ENCODE data around the gene SERPINA3. TPM values are rescaled to one million over a fixed set of nuclear protein-coding genes. Genes with fewer than 3 reads are reported as not detected.
"Not testable (repeated sequence)": the region's sequence is repeated elsewhere in the genome, so short reads cannot be mapped to it uniquely, and the experiment has no call there.

Gene SERPINA3
- total and polyA plus RNA-seq, 2 experiments from 2014 or later, result 0.75 to 1.1 TPM

GRCh38 chr14:94605361-94605760, 6.8 kb upstream of the SERPINA3 start:
- Histone ChIP-seq H3K27ac (no peak overlapping the region), H3F3A (ENCODE audit: insufficient read depth) (peaks cover 17% of the 10 kb centered on the region), H3K9me2 (ENCODE audit: insufficient read depth) (no peaks in the 10 kb centered on the region), H4K20me1 (ENCODE audit: insufficient read depth) (no peaks in the 10 kb centered on the region), H3K27me3 (replicated peaks; ENCODE audit: insufficient read depth) (no peaks in the 10 kb centered on the region; the same call in 1 of the 2 replicates), H3K4me2 (ENCODE audit: unreplicated experiment) (no peak overlapping the region), H3K4me1 (ENCODE audit: insufficient read depth) (peaks cover 25% of the 10 kb centered on the region), H3K9ac (no peak overlapping the region), H3K4me3 (no peak overlapping the region), H3K79me2 (ENCODE audit: insufficient read depth) (no peaks in the 10 kb centered on the region), H3K36me3 (ENCODE audit: low read depth) (no peaks in the 10 kb centered on the region), H2AFZ (no peak overlapping the region), H3K9me3 (ENCODE audit: low read depth) (no peaks in the 10 kb centered on the region)
- no peak for DNase-seq
- in situ Hi-C loops (cut with MboI), result no loop called here
- 89 to 90% methylated on average over 3 of the region's 3 CpGs for WGBS, 2 experiments (ENCODE audit: low coverage in 1 of 2, low lambda C conversion rate in 2 of 2, missing lambda C conversion rate in 2 of 2)
- TF ChIP-seq EZH2 (IDR thresholded peaks at IDR 0.05; ENCODE audit: insufficient read depth, poor library complexity, severe bottlenecking) (no peak), EZH2phosphoT487 (IDR thresholded peaks at IDR 0.05; ENCODE audit: insufficient read depth, low read depth) (no peak)

GRCh38 chr14:94608966-94609365, 3.2 kb upstream of the SERPINA3 start:
- H2AFZ ChIP-seq; DNase-seq; H3K36me3 ChIP-seq (ENCODE audit: low read depth); H3F3A ChIP-seq (ENCODE audit: insufficient read depth); H4K20me1 ChIP-seq (ENCODE audit: insufficient read depth); H3K27me3 ChIP-seq (replicated peaks; ENCODE audit: insufficient read depth); H3K4me2 ChIP-seq (ENCODE audit: unreplicated experiment); H3K27ac ChIP-seq; H3K4me3 ChIP-seq; H3K9ac ChIP-seq; in situ Hi-C loops (cut with MboI); H3K79me2 ChIP-seq (ENCODE audit: insufficient read depth); H3K9me2 ChIP-seq (ENCODE audit: insufficient read depth); H3K9me3 ChIP-seq (ENCODE audit: low read depth): not testable (repeated sequence)
- WGBS, 2 experiments (ENCODE audit: low coverage in 1 of 2, low lambda C conversion rate in 2 of 2, missing lambda C conversion rate in 2 of 2), result 13 to 18% methylated on average over 1 of the region's 1 CpG
- H3K4me1 ChIP-seq (ENCODE audit: insufficient read depth), result peaks cover 11% of the 10 kb centered on the region

GRCh38 chr14:94611179-94611578, 1.0 kb upstream of the SERPINA3 start:
- Histone ChIP-seq H3K4me3 (no peak overlapping the region), H3K79me2 (ENCODE audit: insufficient read depth) (no peaks in the 10 kb centered on the region), H3K27me3 (replicated peaks; ENCODE audit: insufficient read depth) (no peaks in the 10 kb centered on the region), H2AFZ (no peak overlapping the region), H3K9me2 (ENCODE audit: insufficient read depth) (no peaks in the 10 kb centered on the region), H3K4me1 (ENCODE audit: insufficient read depth) (peaks cover 11% of the 10 kb centered on the region), H3K9ac (no peak overlapping the region), H3K9me3 (ENCODE audit: low read depth) (no peaks in the 10 kb centered on the region), H3K27ac (no peak overlapping the region), H3K4me2 (ENCODE audit: unreplicated experiment) (no peak overlapping the region), H3F3A (ENCODE audit: insufficient read depth) (peaks cover 8% of the 10 kb centered on the region; the same call in 1 of the 2 replicates), H4K20me1 (ENCODE audit: insufficient read depth) (no peaks in the 10 kb centered on the region), H3K36me3 (ENCODE audit: low read depth) (no peaks in the 10 kb centered on the region)
- DNase-seq, result no peak
- no peak for TF ChIP-seq EZH2phosphoT487 (IDR thresholded peaks at IDR 0.05; ENCODE audit: insufficient read depth, low read depth)
- no peak for TF ChIP-seq EZH2 (IDR thresholded peaks at IDR 0.05; ENCODE audit: insufficient read depth, poor library complexity, severe bottlenecking)
- in situ Hi-C loops (cut with MboI), result no loop called here
- 94 to 99% methylated on average over 5 of the region's 5 CpGs for WGBS, 2 experiments (ENCODE audit: low coverage in 1 of 2, low lambda C conversion rate in 2 of 2, missing lambda C conversion rate in 2 of 2)

DNA sequence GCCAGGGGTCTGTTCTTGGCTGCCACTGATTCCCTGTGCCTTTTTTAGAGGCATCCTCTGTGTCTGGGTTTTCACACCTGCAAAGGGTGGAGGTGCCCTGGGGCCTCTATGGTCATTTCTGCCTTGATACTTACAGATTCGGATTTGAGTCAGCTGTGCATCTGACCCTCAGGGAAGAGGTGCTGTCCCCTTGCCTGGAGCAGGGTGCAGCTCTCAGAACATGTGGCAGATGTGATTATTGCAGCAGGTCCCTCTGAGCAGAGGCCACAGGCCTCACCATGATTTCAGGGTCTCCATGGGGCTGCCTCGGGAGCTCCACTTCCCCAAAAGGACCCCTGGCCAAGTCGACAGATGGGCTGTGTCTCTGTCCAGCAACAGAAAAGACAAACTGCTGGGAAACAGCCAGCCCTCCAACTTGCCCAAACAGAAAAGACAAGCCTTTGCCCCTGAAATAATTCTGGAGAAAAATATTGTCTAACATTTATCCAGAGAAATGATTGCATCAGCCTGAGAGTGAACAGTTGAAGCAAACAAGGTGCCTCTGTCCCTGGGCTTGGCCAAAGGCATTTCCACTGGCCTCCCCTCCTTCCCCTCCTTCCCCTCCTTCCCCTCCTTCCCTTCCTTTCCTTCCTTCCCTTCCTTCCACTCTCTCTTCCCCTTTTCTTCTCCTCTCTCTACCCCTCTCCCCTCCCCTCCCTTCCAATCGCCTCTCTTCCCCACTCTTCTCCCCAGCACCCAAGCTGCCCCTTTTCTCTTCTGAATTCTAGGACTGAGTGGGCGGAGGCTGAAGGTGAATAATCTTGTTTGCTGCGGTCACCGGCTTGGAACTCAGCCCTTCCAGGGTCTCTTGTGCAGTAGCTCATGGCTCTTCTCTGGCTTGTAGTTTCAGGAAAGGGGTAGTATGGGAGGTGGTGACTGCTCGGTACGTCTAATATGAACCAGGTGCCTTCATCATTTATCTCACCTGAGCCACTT, 676 bp downstream of the SERPINA3 start:
- H3K79me2 ChIP-seq (ENCODE audit: insufficient read depth), result no peaks in the 10 kb centered on the region
- in situ Hi-C loops (cut with MboI), result no loop called here
- no peaks in the 10 kb centered on the region for H3K36me3 ChIP-seq (ENCODE audit: low read depth)
- no peak overlapping the region for H3K27ac ChIP-seq
- H3F3A ChIP-seq (ENCODE audit: insufficient read depth), result peaks cover 8% of the 10 kb centered on the region; the same call in 1 of the 2 replicates
- H3K9me3 ChIP-seq (ENCODE audit: low read depth), result no peaks in the 10 kb centered on the region
- H3K27me3 ChIP-seq (replicated peaks; ENCODE audit: insufficient read depth), result no peaks in the 10 kb centered on the region
- peaks cover 11% of the 10 kb centered on the region for H3K4me1 ChIP-seq (ENCODE audit: insufficient read depth)
- H3K9me2 ChIP-seq (ENCODE audit: insufficient read depth), result no peaks in the 10 kb centered on the region
- TF ChIP-seq EZH2 (IDR thresholded peaks at IDR 0.05; ENCODE audit: insufficient read depth, poor library complexity, severe bottlenecking) (no peak), EZH2phosphoT487 (IDR thresholded peaks at IDR 0.05; ENCODE audit: insufficient read depth, low read depth) (no peak)
- H3K4me2 ChIP-seq (ENCODE audit: unreplicated experiment), result no peak overlapping the region
- WGBS, 2 experiments (ENCODE audit: low coverage in 1 of 2, low lambda C conversion rate in 2 of 2, missing lambda C conversion rate in 2 of 2), result 59 to 63% methylated on average over 8 to 9 of the region's 9 CpGs
- H3K9ac ChIP-seq, result no peak overlapping the region
- H3K4me3 ChIP-seq, result no peak overlapping the region
- peak; percentile 28 for DNase-seq
- no peaks in the 10 kb centered on the region for H4K20me1 ChIP-seq (ENCODE audit: insufficient read depth)
- no peak overlapping the region; the same call in 1 of the 2 replicates for H2AFZ ChIP-seq
